GM06990 (cell line): ENCODE data around the gene CSNK2A3.

Experiments
- DNase-seq: peaks from one replicate; pipeline ENCODE4 v3.0.0-alpha.2; 2011; ENCODE audit not compliant: insufficient read length; ENCODE audit errors: extremely low read depth
- H3K27me3 ChIP-seq: replicated peaks from 2 replicates; pipeline ENCODE4 v1.6.0; 2011; ENCODE audit warnings: low read length; ENCODE audit not compliant: control insufficient read depth, insufficient read depth
- H3K36me3 ChIP-seq: 2 replicates; pipeline ENCODE4 v1.5.1; 2011; ENCODE audit warnings: low read length; ENCODE audit not compliant: control insufficient read depth, insufficient read depth
- H3K4me3 ChIP-seq: replicated peaks from 2 replicates; pipeline ENCODE4 v1.5.1; 2011; ENCODE audit warnings: low read depth, mild to moderate bottlenecking, control low read depth, low read length
- TF ChIP-seq, protein P1 (sequence below): IDR thresholded peaks from 2 replicates; pipeline ENCODE4 v1.5.1; 2011; ENCODE audit warnings: low read length, control low read depth, mild to moderate bottlenecking, inconsistent platforms; ENCODE audit not compliant: insufficient read depth, poor library complexity, severe bottlenecking

The CSNK2A3 gene

DNA sequence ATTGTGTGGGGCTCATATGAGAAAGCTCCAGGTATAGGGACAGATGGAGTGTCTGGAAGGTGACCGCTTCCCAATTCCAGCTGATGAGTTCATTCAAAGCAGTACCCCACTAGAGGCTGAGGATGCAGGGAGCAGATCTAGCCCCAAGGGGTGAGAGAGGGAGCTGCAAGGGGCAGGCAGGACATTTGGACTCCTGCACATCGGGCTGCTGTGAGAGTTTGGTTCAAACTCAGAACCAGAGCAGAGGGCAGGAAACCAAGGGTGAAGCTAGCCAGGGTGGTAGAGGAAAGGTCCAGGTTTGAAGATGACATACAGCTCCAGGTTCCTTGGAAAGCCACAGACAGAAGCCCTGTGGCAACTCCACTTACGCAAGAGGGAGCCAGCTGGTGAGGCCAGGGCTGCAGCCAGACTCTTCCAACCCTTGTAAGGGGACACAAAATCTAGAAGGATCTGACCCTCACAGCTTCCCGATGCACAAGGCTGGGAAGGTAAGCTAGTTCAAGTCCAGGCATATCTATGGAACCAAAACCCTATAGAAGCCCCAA, 1.9 kb downstream of the CSNK2A3 start:
- H3K36me3 ChIP-seq: no peaks in the 10 kb centered on the region
- TF ChIP-seq, protein P1, sequence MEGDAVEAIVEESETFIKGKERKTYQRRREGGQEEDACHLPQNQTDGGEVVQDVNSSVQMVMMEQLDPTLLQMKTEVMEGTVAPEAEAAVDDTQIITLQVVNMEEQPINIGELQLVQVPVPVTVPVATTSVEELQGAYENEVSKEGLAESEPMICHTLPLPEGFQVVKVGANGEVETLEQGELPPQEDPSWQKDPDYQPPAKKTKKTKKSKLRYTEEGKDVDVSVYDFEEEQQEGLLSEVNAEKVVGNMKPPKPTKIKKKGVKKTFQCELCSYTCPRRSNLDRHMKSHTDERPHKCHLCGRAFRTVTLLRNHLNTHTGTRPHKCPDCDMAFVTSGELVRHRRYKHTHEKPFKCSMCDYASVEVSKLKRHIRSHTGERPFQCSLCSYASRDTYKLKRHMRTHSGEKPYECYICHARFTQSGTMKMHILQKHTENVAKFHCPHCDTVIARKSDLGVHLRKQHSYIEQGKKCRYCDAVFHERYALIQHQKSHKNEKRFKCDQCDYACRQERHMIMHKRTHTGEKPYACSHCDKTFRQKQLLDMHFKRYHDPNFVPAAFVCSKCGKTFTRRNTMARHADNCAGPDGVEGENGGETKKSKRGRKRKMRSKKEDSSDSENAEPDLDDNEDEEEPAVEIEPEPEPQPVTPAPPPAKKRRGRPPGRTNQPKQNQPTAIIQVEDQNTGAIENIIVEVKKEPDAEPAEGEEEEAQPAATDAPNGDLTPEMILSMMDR: no peak

DNA sequence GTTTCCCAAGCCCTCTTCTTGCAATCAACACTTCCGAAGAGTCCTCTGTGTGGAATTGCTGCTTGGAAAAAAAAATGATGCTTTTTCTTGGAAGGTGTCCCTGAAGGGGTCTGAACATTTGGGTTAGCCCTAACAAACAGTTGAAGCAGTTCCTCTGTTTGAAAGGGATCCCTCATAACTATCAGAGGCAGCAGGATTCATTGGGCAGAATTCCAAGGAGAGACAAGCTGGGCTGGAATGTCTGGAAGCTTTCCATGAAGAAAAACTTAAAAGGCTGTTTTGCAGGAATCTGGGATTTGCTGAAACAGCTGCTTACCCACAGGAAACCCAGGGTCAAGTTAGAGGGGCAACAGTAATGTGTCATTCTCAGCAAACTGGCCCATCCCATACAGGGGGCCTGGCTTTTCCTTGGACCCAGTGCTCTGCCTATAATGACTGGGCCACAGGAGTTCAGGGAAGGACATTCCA, 3.1 kb downstream of the CSNK2A3 start:
- DNase-seq: no peak
- Histone ChIP-seq H3K36me3 (no peaks in the 10 kb centered on the region), H3K4me3 (no peak overlapping the region), H3K27me3 (no peaks in the 10 kb centered on the region)
- TF ChIP-seq, protein P1: no peak

More for the DNA sequence above, 1.9 kb downstream of the CSNK2A3 start:
- Histone ChIP-seq H3K4me3 (no peak overlapping the region), H3K27me3 (no peaks in the 10 kb centered on the region)
- DNase-seq: no peak

DNA sequence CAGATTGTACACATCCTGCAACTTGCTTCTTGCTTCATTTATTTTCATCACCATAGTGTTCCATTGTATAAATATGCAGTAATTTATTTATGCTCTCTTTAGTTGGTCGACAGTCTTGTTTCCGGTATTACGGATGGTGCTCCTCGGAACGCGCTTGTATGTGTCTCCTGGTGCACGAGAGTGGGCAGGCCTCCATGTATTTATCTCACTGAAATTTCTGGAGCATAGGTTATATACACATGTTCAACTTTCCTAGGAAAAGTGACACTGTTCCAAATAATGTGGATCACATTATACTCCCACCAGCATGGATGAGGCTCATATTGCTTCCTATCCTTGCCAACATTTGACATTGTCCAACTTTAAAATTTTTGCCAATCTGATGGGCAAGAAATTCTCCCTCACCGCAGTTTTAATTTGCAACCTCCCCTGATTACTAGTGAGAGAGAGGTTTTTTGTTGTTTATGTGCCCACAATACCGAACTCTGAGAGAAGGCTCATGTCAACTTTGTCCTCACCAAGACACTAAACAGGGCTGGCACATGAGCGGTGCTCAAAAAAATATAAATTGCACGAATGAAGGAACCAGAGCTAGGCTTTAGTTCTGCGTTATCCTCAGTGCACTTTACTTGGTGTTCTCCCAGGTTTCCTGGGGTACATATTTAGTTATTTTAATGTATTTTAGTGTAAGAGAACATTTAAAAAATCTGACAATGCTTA, 3.8 kb downstream of the CSNK2A3 start:
- H3K27me3 ChIP-seq: no peaks in the 10 kb centered on the region
- no peaks in the 10 kb centered on the region for H3K36me3 ChIP-seq
- DNase-seq: no peak
- TF ChIP-seq, protein P1: no peak
- no peak overlapping the region for H3K4me3 ChIP-seq

DNA sequence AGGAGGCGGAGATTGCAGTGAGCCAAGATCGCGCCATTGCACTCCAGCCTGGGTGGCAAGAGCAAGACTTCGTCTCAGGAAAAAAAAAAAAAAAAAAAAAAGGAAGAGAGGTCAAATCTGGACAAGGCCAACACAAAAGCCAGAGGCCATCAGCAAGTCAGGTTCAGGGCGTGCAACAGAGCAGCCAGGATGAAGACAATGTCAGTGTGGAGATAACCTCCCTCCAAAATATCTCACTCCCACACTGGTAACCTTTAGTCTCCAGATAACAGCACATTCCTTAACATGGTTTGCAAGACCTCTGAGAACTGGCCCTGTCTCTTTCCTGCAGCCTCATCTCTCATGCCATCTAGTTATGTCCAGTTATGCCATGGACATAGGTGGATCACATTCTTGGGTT, 4.7 kb downstream of the CSNK2A3 start:
- H3K27me3 ChIP-seq: no peaks in the 10 kb centered on the region
- TF ChIP-seq, protein P1: no peak
- H3K4me3 ChIP-seq: no peak overlapping the region
- no peak for DNase-seq
- H3K36me3 ChIP-seq: no peaks in the 10 kb centered on the region

DNA sequence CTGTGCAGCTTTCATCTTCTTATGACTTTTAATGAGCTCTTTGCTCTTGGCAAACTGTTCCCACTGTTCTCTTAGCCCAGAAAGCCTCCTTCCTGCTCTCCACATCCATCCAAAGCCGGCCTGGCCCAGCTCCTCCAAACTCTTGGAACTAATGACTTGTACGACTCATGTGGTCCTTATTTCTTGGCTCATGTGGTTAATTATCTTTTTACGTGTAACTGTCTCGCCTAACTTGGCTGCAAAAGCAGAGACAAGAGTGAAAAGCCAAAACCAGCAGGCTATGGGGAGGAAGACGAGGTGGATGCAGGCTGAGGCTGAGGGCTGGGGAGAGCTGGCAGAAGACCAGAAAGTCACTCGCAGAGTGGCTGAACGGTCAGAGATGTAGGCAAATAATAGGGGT, 5.5 kb downstream of the CSNK2A3 start:
- Histone ChIP-seq H3K4me3 (no peak overlapping the region), H3K36me3 (no peaks in the 10 kb centered on the region), H3K27me3 (no peaks in the 10 kb centered on the region)
- no peak for DNase-seq
- TF ChIP-seq, protein P1: no peak
